Stimulated activated naive CD8-positive, alpha-beta T cell treated with anti-CD3 and anti-CD28 coated beads, Interleukin-15, amount 100 ng/mL, for 72 hours (primary cell): ENCODE measurements around the gene CD38.
A peak's percentile ranks its signal among the peaks of the same experiment; 100 is the strongest.
"Not testable (repeated sequence)": the region's sequence is repeated elsewhere in the genome, so short reads cannot be mapped to it uniquely, and the experiment has no call there.

ENCODE experiments used
- ATAC-seq: fragments of 150-1000 bp; cut with Tn5 transposase; 2 replicates; pipeline ENCODE4 v1.10.0; 2021; ENCODE audit warnings: mild to moderate bottlenecking, moderate library complexity
- DNase-seq, 2 donors: peaks; one replicate each; pipeline ENCODE4 v3.0.0; 2021 to 2022
- H3K27ac Mint-ChIP-seq, 2 donors: one replicate each; pipeline ENCODE4 v1.8.0; 2022; ENCODE audit warnings: mild to moderate bottlenecking in 2 of 2, mixed read lengths in 2 of 2, moderate library complexity in 2 of 2
- H3K27me3 Mint-ChIP-seq: one replicate; pipeline ENCODE4 v1.8.0; 2022; ENCODE audit warnings: mixed read lengths
- H3K4me1 Mint-ChIP-seq: one replicate; pipeline ENCODE4 v1.8.0; 2022; ENCODE audit warnings: mild to moderate bottlenecking, mixed read lengths
- H3K4me3 Mint-ChIP-seq, 2 donors: one replicate each; pipeline ENCODE4 v1.8.0; 2022; ENCODE audit warnings: mild to moderate bottlenecking in 2 of 2, mixed read lengths in 2 of 2, moderate library complexity in 1 of 2
- H3K9me3 Mint-ChIP-seq, 2 donors: one replicate each; pipeline ENCODE4 v1.8.0; 2022; ENCODE audit warnings: mixed read lengths in 2 of 2

CD38 gene

GRCh38 chr4:15777697-15778288, 335 bp upstream of the CD38 start:
- H3K9me3 Mint-ChIP-seq, result no peaks in the 10 kb centered on the region
- ATAC-seq, result peak; percentile 22
- peak overlapping the region in 1 of 2 donors; percentile 74 for H3K27ac Mint-ChIP-seq

GRCh38 chr4:15779306-15779705, 1.2 kb downstream of the CD38 start:
- DNase-seq (no peak), ATAC-seq (no peak)
- H3K4me1 Mint-ChIP-seq, result peaks cover 76% of the 10 kb centered on the region
- H3K9me3 Mint-ChIP-seq, result no peaks in the 10 kb centered on the region
- peaks cover 18% of the 10 kb centered on the region for H3K27me3 Mint-ChIP-seq
- H3K27ac Mint-ChIP-seq, result peak overlapping the region; percentile 75 to 85
- H3K4me3 Mint-ChIP-seq, result peak overlapping the region; percentile 97

More at GRCh38 chr4:15777697-15778288, 335 bp upstream of the CD38 start:
- H3K4me1 Mint-ChIP-seq, result peaks cover 76% of the 10 kb centered on the region
- DNase-seq, result no peak
- H3K4me3 Mint-ChIP-seq, result peak overlapping the region; percentile 97
- H3K27me3 Mint-ChIP-seq, result peaks cover 26% of the 10 kb centered on the region

DNA sequence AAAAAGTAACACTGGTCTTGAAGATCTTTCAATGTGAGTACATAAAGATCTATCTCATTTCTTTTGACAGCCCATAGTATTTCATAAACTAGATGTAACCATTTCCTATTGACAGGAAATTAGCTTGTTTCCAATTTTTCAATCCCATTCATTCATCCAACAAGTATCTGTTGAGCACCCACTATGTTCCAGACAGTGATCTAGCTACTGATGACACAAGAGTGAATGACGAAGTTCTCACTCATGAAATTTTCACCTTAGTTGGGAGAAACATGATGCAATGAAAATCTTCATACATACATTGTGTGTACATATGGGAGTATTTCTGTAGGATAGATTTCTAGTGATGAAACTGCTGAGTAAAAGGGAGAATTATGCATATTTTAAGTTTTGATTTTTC, 1.7 kb downstream of the CD38 start:
- Mint-ChIP-seq H3K9me3 (no peaks in the 10 kb centered on the region), H3K27me3 (peaks cover 13% of the 10 kb centered on the region), H3K27ac (peak overlapping the region; percentile 28 to 75), H3K4me3 (peak overlapping the region; percentile 97), H3K4me1 (peaks cover 76% of the 10 kb centered on the region)
- ATAC-seq, result no peak
- no peak for DNase-seq

- Mint-ChIP-seq H3K27ac (peak overlapping the region in 1 of 2 donors; percentile 28), H3K27me3 (no peaks in the 10 kb centered on the region)
Measured at GRCh38 chr4:15781427-15782095, 3.4 kb downstream of the CD38 start.

GRCh38 chr4:15783676-15784075, 5.5 kb downstream of the CD38 start:
- H3K27me3 Mint-ChIP-seq, result no peaks in the 10 kb centered on the region
- ATAC-seq, result no peak
- no peak overlapping the region for H3K4me3 Mint-ChIP-seq
- peaks cover 0 to 5% of the 10 kb centered on the region in 2 donors for H3K9me3 Mint-ChIP-seq
- peaks cover 80% of the 10 kb centered on the region for H3K4me1 Mint-ChIP-seq
- no peak for DNase-seq
- H3K27ac Mint-ChIP-seq, result no peak overlapping the region

More at GRCh38 chr4:15781427-15782095, 3.4 kb downstream of the CD38 start:
- Mint-ChIP-seq H3K4me1 (peaks cover 79% of the 10 kb centered on the region), H3K9me3 (peaks cover 0 to 5% of the 10 kb centered on the region in 2 donors), H3K4me3 (peak overlapping the region; percentile 64 to 97)
- peak; percentile 65 for ATAC-seq
- DNase-seq, result peak in 1 of 2 donors; percentile 70

DNA sequence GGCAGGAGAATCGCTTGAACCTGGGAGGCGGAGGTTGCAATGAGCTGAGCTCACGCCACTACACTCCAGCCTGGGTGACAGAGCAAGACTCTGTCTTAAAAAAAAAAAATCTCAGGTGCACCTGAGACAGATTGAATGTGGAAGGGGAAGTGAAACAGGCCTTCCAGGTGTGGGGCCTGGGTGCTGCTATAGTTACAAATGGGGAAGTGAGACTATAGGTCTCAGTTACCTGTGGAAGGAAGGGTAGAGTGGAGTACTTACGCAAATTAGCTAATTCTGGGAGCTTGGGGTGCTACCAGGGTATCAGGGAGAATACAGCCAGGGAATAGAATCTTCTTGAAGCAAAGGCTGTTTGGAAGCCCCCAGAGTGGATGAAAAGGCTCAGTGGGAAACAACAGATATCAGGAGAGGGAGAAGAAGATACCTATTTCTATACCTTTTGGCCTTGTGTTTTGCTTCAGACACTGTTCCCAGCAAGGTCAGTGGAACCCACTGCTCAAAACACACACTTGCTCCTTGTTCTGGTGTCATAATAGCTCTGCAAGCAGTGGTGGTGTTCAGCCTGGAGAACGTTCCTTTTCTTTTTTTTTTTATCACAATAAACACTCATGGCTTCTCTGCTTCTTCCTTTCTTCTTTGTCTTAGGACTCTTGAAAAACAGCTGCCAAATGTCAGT, 7.0 kb downstream of the CD38 start:
- peaks cover 0 to 5% of the 10 kb centered on the region in 2 donors for H3K9me3 Mint-ChIP-seq
- H3K27ac Mint-ChIP-seq, result no peak overlapping the region
- DNase-seq, result no peak
- no peak overlapping the region for H3K4me3 Mint-ChIP-seq
- peaks cover 83% of the 10 kb centered on the region for H3K4me1 Mint-ChIP-seq
- H3K27me3 Mint-ChIP-seq, result no peaks in the 10 kb centered on the region
- no peak for ATAC-seq

- no peaks in the 10 kb centered on the region for H3K27me3 Mint-ChIP-seq
- no peak overlapping the region for H3K4me3 Mint-ChIP-seq
- DNase-seq (no peak), ATAC-seq (peak; percentile 6)
- peaks cover 0 to 5% of the 10 kb centered on the region in 2 donors for H3K9me3 Mint-ChIP-seq
- H3K4me1 Mint-ChIP-seq, result peaks cover 67% of the 10 kb centered on the region
- no peak overlapping the region for H3K27ac Mint-ChIP-seq
Measured at GRCh38 chr4:15786743-15787142, 8.6 kb downstream of the CD38 start.

DNA sequence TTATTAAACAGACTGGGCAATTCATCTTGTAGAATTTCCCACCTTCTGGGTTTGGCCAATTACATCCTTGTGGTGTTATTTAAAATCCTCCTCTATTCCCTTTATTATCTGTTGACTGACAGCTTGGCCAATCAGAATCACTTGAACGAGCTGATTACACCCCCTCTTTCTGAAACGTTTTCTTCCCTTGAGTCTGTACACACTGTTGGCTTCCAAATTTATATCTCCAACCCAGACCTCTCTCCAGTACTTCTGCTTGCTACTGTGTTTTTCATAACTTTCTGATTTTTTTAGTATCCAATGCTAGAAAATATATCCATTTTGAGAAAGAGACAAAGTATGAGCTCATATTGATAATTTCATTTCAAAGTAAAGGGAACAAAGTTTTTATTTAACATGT, 14.8 kb downstream of the CD38 start:
- Mint-ChIP-seq H3K27me3 (no peaks in the 10 kb centered on the region), H3K4me3 (no peak overlapping the region), H3K27ac (peak overlapping the region in 1 of 2 donors; percentile 13), H3K4me1 (peaks cover 65% of the 10 kb centered on the region), H3K9me3 (no peaks in the 10 kb centered on the region)
- DNase-seq (no peak), ATAC-seq (no peak)

DNA sequence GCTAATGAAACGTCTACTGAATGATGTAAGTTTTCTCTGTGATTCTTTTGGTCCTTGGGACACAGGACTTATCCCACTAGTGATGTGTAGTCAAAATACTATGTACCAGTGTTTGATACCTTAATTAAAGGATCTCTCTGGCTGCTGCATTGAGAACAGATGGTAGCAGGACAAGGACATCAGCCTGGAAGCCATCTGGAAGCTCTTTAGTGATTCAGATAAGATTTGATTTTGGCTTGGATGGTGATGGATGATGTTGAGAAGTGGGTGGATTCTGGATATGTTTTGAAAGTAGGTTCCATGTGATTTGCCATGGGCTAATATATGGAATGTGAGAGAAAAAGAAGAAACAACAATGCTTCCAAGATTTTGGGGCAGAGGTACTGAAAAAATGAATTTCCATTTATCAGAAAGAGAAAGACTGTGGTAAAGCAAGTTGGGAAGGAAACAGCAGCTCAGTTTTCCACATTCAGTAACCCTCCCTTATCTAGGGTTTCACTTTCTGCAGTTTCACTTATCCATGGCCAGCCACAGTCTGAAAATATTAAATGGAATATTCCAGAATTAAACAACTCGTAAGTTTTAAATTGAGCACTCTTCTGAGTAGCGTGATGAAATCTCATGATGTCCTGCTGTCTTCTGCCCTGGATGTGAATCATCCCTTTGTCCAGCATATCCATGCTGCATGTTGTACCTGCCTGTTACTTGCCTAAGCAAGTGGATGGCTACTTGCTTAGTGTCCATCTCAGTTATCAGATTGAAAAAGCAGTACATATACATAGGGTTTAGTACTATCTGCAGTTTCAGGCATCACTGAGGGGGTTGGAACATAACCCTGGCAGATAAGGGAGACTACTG, 15.6 kb downstream of the CD38 start:
- ATAC-seq, result no peak
- DNase-seq, result no peak
- no peaks in the 10 kb centered on the region for H3K9me3 Mint-ChIP-seq
- H3K4me1 Mint-ChIP-seq, result peaks cover 65% of the 10 kb centered on the region
- peak overlapping the region in 1 of 2 donors; percentile 75 for H3K27ac Mint-ChIP-seq
- H3K27me3 Mint-ChIP-seq, result no peaks in the 10 kb centered on the region
- H3K4me3 Mint-ChIP-seq, result peak overlapping the region; percentile 7 to 72

DNA sequence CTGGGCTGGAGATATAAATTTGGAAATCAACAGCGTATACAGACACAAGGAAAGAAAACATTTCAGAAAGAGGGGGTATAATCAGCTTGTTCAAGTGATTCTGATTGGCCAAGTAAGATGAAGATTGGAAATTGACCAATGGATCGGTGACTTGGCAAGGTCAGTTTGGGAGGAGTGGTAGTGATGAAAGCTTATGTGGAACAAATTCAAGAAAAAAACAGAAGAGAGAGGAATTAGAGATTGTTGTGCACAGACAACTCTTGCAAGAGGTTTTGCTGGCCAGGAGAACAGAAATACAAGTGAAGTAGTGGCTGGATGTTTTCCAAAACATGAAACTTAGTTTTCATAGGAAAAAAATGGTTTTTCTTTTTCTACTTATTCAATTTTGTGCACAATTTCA, 16.3 kb downstream of the CD38 start:
- Mint-ChIP-seq H3K4me3 (peak overlapping the region; percentile 0 to 72), H3K27me3 (no peaks in the 10 kb centered on the region), H3K27ac (peak overlapping the region in 1 of 2 donors; percentile 75), H3K9me3 (no peaks in the 10 kb centered on the region), H3K4me1 (peaks cover 64% of the 10 kb centered on the region)
- DNase-seq (no peak), ATAC-seq (no peak)

DNA sequence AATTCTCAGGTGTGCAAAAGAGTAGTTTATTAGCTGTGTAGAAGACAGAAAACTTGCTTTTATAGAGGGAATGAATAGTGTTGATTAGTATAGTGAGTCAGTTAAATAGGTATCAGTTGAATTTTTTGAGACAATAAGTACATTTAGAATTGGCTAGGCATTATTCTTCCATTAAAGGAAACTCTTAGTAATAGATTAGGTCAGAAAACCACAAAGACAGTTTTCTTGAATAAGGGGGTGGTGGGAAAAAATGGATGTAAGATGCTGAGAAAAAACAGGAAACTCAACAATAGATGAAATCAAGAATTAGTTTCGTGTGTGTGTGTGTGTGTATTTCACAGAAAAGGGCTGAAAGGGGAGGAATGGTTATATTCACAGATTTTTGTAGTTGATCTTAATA, 16.8 kb downstream of the CD38 start:
- peak overlapping the region; percentile 34 to 69 for H3K27ac Mint-ChIP-seq
- no peaks in the 10 kb centered on the region for H3K27me3 Mint-ChIP-seq
- peak overlapping the region; percentile 43 to 72 for H3K4me3 Mint-ChIP-seq
- DNase-seq, result no peak
- peaks cover 69% of the 10 kb centered on the region for H3K4me1 Mint-ChIP-seq
- H3K9me3 Mint-ChIP-seq, result no peaks in the 10 kb centered on the region
- ATAC-seq, result peak; percentile 86

DNA sequence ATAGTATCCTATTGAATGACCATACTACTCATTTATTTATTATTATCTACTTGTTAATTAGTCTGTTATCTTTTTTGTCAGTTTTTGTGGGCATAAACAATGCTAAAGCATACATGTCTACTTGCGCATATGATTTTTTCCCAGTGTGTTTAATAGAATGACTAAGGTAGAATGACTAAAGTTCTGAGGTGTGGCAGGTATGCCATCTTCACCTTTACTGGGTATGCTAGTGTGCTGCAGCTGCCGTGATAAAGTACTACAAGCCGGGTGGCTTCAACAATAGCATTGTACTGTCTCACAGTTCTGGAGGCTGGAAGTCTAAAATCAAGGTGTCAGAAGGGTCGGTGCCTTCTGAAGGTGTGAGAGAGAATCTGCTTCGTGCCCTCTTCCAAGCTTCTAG, 19.2 kb downstream of the CD38 start:
- peaks cover 72% of the 10 kb centered on the region for H3K4me1 Mint-ChIP-seq
- no peak for DNase-seq
- no peaks in the 10 kb centered on the region for H3K9me3 Mint-ChIP-seq
- H3K27me3 Mint-ChIP-seq, result no peaks in the 10 kb centered on the region
- no peak overlapping the region for H3K4me3 Mint-ChIP-seq
- ATAC-seq, result no peak
- no peak overlapping the region for H3K27ac Mint-ChIP-seq

DNA sequence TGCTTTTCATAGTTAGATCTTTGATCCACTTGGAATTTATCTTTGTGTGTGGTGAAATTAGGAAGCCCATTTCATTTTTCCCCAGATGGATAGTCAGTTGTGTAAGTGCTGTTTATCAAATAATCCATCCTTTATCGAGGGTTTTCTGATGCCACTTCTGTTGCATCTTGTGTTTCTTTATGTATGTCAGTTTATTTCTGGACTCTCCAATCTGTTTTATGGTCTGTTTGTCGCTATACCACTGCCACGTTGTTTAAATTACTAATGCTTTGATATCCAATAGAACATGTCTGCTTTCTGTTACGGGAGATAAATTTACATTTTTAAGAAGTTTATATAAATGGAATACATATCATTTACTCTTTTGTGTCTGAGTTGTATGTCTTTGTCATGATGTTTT, 21.0 kb downstream of the CD38 start:
- Mint-ChIP-seq H3K27ac (no peak overlapping the region), H3K27me3 (no peaks in the 10 kb centered on the region), H3K4me3 (no peak overlapping the region), H3K9me3 (no peaks in the 10 kb centered on the region), H3K4me1 (peaks cover 66% of the 10 kb centered on the region)
- DNase-seq, result no peak
- no peak for ATAC-seq

DNA sequence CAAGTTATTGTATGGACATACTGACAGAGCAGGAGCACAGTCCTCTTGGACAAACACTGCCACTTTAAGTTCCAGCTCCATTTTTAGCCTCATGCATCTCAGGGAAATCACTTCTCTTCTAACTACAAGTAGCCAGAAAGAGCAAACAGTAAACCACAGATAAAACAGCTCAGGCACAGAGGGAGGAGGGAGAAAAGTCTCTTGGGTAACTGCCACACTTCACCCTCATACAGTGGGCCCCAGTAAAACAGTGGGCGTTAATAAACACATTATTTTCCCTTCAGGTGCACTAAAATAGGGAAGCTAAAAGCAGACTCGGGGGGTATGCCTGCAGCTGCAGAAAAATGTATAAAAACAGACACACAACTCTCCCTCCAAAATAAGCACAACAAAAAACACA, 21.6 kb downstream of the CD38 start:
- Mint-ChIP-seq H3K27me3 (no peaks in the 10 kb centered on the region), H3K4me3 (no peak overlapping the region), H3K27ac (no peak overlapping the region), H3K4me1 (peaks cover 65% of the 10 kb centered on the region), H3K9me3 (no peaks in the 10 kb centered on the region)
- ATAC-seq, result no peak
- no peak for DNase-seq

DNA sequence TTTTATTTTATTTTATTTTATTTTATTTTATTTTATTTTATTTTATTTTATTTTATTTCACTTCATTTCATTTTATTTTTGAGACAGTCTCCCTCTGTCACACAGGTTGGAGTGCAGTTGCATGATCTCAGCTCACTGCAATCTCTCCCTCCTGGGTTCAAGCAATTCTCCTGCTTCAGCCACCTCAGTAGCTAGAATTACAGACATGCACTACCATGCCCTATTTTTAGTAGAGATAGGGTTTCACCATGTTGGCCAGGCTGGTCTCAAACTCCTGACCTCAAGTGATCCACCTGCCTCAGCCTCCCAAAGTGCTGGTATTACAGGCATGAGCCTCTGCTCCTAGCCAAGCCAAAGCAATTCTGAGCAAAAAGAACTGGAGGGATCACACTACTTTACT, 24.4 kb downstream of the CD38 start:
- ATAC-seq, H3K9me3 Mint-ChIP-seq, H3K27ac Mint-ChIP-seq, H3K27me3 Mint-ChIP-seq, H3K4me3 Mint-ChIP-seq, DNase-seq: not testable (repeated sequence)
- peaks cover 65% of the 10 kb centered on the region for H3K4me1 Mint-ChIP-seq
